Measurements from ENCODE around the gene PPP1R15B. TPM values are rescaled to one million over a fixed set of nuclear protein-coding genes. Genes with fewer than 3 reads are reported as not detected.

The PPP1R15B gene
- total RNA-seq, 1 experiment from 2014 or later = 69.3 TPM

- TF ChIP-seq POLR2AphosphoS5 (IDR thresholded peaks at IDR 0.05; ENCODE audit: low read depth, low read length) (no peak), RAD21 (IDR thresholded peaks at IDR 0.05; ENCODE audit: low read depth) (no peak), EZH2 (IDR thresholded peaks at IDR 0.05) (no peak), SP1 (IDR thresholded peaks at IDR 0.05; ENCODE audit: low read depth) (no peak), FOSL1 (IDR thresholded peaks at IDR 0.05; ENCODE audit: low read depth) (no peak), ZBTB33 (IDR thresholded peaks at IDR 0.05; ENCODE audit: extremely low read depth, insufficient replicate concordance, low read length) (no peak), EGR1 (IDR thresholded peaks at IDR 0.05; ENCODE audit: low read depth) (no peak), SIN3A (IDR thresholded peaks at IDR 0.05; ENCODE audit: low read depth) (no peak), CEBPB (IDR thresholded peaks at IDR 0.05; ENCODE audit: low read depth) (no peak), TCF7L2 (IDR thresholded peaks at IDR 0.05; ENCODE audit: borderline replicate concordance, extremely low read depth, insufficient read depth, insufficient read length) (no peak), ELF1 (IDR thresholded peaks at IDR 0.05; ENCODE audit: borderline replicate concordance, low read depth) (no peak), YY1 (IDR thresholded peaks at IDR 0.05; ENCODE audit: extremely low read depth, insufficient replicate concordance, low read depth, low read length) (no peak), EZH2phosphoT487 (IDR thresholded peaks at IDR 0.05; ENCODE audit: borderline replicate concordance) (no peak), POLR2A (IDR thresholded peaks at IDR 0.05; ENCODE audit: borderline replicate concordance, extremely low read depth, insufficient read depth, insufficient read length) (no peak), ATF3 (IDR thresholded peaks at IDR 0.05) (no peak), ZNF274 (IDR thresholded peaks at IDR 0.05; ENCODE audit: low read depth, low read length) (no peak)
- TF ChIP-seq, protein P1, sequence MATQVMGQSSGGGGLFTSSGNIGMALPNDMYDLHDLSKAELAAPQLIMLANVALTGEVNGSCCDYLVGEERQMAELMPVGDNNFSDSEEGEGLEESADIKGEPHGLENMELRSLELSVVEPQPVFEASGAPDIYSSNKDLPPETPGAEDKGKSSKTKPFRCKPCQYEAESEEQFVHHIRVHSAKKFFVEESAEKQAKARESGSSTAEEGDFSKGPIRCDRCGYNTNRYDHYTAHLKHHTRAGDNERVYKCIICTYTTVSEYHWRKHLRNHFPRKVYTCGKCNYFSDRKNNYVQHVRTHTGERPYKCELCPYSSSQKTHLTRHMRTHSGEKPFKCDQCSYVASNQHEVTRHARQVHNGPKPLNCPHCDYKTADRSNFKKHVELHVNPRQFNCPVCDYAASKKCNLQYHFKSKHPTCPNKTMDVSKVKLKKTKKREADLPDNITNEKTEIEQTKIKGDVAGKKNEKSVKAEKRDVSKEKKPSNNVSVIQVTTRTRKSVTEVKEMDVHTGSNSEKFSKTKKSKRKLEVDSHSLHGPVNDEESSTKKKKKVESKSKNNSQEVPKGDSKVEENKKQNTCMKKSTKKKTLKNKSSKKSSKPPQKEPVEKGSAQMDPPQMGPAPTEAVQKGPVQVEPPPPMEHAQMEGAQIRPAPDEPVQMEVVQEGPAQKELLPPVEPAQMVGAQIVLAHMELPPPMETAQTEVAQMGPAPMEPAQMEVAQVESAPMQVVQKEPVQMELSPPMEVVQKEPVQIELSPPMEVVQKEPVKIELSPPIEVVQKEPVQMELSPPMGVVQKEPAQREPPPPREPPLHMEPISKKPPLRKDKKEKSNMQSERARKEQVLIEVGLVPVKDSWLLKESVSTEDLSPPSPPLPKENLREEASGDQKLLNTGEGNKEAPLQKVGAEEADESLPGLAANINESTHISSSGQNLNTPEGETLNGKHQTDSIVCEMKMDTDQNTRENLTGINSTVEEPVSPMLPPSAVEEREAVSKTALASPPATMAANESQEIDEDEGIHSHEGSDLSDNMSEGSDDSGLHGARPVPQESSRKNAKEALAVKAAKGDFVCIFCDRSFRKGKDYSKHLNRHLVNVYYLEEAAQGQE (IDR thresholded peaks at IDR 0.05; ENCODE audit: low read depth) = no peak
- TF ChIP-seq, protein P2, sequence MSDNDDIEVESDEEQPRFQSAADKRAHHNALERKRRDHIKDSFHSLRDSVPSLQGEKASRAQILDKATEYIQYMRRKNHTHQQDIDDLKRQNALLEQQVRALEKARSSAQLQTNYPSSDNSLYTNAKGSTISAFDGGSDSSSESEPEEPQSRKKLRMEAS (IDR thresholded peaks at IDR 0.05) = no peak
- H3K27me3 ChIP-seq (ENCODE audit: insufficient read depth, low read length) = no peaks in the 10 kb centered on the region
- no peak overlapping the region for H3K4me2 ChIP-seq (ENCODE audit: low read length)
- no peaks in the 10 kb centered on the region for H3K36me3 ChIP-seq (ENCODE audit: control insufficient read depth in 1 of 2, insufficient read depth in 2 of 2, low read length in 2 of 2)
- H3K4me3 ChIP-seq (replicated peaks in 1 of 2; ENCODE audit: low read depth in 1 of 2, low read length in 2 of 2) = no peak overlapping the region
- no peak overlapping the region for H3K9ac ChIP-seq (ENCODE audit: low read length)
- BruUV-seq (replicated peaks) = no TSS peak
- peaks cover 13% of the 10 kb centered on the region; the same call in 1 of the 2 replicates for H3K79me2 ChIP-seq (ENCODE audit: insufficient read depth, low read length)
- intact Hi-C loops (cut with micrococcal nuclease) = no loop called here
- POLR2A ChIA-PET = no interaction called here
- no peaks in the 10 kb centered on the region for H3K9me2 ChIP-seq (ENCODE audit: insufficient read depth)
- RAD21 ChIA-PET (ENCODE audit: low non-redundant PET in 1 of 2, low total read pairs in 2 of 2, uncharacterized antibody in 2 of 2, unreplicated experiment in 2 of 2) = no interaction called here
- ATAC-seq (no peak), DNase-seq (ENCODE audit: low read depth, low spot score) (no peak)
- H4K20me1 ChIP-seq (ENCODE audit: insufficient read depth) = no peaks in the 10 kb centered on the region
- H3K4me1 ChIP-seq (ENCODE audit: control insufficient read depth in 1 of 2, insufficient read depth in 2 of 2, low read length in 2 of 2) = peaks cover 16 to 34% of the 10 kb centered on the region in 2 experiments
- no peak overlapping the region for H2AFZ ChIP-seq (ENCODE audit: low read depth, low read length, poor library complexity, severe bottlenecking)
- CTCF ChIA-PET = no interaction called here
- no peaks in the 10 kb centered on the region for H3K9me3 ChIP-seq (ENCODE audit: control insufficient read depth in 1 of 2, insufficient read depth in 1 of 2, low read depth in 1 of 2, low read length in 2 of 2)
- no peak overlapping the region for H3K27ac ChIP-seq (ENCODE audit: low read depth, low read length)
Observed at GRCh38 chr1:204380293-204380831, 31.3 kb downstream of the PPP1R15B start.

Measured in HCT116 (cell line).